B cell (primary cell): ENCODE results near the gene TIGD3. TPM values are rescaled to one million over a fixed set of nuclear protein-coding genes. Genes with fewer than 3 reads are reported as not detected.

Experiments used
- ATAC-seq: fragments of 200-7000 bp; cut with Tn5 transposase; one replicate; pipeline ENCODE4 v1.10.0; 2021; ENCODE audit warnings: low read depth, mild to moderate bottlenecking, moderate number of reproducible peaks, moderate library complexity
- CTCF ChIA-PET: fragments of 350-600 bp; sonication (Branson Sonifier 250); formaldehyde crosslinking; loops from one replicate; lab custom pipeline; 2021; ENCODE audit warnings: antibody characterized with exemption, inconsistent platforms; lab: Charles Lee
- POLR2A ChIA-PET: fragments of 350-600 bp; sonication (Branson Sonifier 250); formaldehyde crosslinking; loops from one replicate; lab custom pipeline; 2021; ENCODE audit warnings: antibody characterized with exemption; lab: Charles Lee
- DNase-seq: peaks from one replicate; pipeline ENCODE4 v3.0.0; 2013
- H2AFZ ChIP-seq: 2 replicates; pipeline ENCODE4 v1.6.1; 2012; ENCODE audit warnings: mild to moderate bottlenecking, low read depth, low read length; ENCODE audit not compliant: insufficient read depth, poor library complexity, severe bottlenecking
- H3K27ac ChIP-seq, 2 donors: 1 replicate in 1 of 2; 2 replicates in 1 of 2; pipeline ENCODE4 v1.5.1; 2012 to 2013; ENCODE audit warnings: low read length in 2 of 2, mild to moderate bottlenecking in 2 of 2, moderate library complexity in 1 of 2
- H3K27me3 ChIP-seq, 4 experiments: fragments of 200-600 bp in 1 of 4; sonication (generic) in 1 of 4; replicated peaks in 1 of 4; 1 replicate in 2 of 4; 2 replicates in 2 of 4; pipeline versions ENCODE4 v1.6.1 to v1.7.0; 2013 to 2016; ENCODE audit warnings: low read length in 3 of 4, mild to moderate bottlenecking in 2 of 4, mixed read lengths in 1 of 4, moderate library complexity in 1 of 4; ENCODE audit not compliant: insufficient read depth in 4 of 4, control insufficient read depth in 3 of 4; ENCODE audit errors: control extremely low read depth in 1 of 4
- H3K36me3 ChIP-seq, 2 experiments: replicated peaks in 1 of 2; 1 replicate in 1 of 2; 2 replicates in 1 of 2; pipeline versions ENCODE4 v1.6.1 to v1.7.1; 2013; ENCODE audit warnings: low read length in 1 of 2; ENCODE audit not compliant: insufficient read depth in 2 of 2, control insufficient read depth in 1 of 2; ENCODE audit errors: control extremely low read depth in 1 of 2, extremely low read depth in 1 of 2
- H3K4me1 ChIP-seq, 2 donors: fragments of 200-600 bp in 1 of 2; sonication (generic) in 1 of 2; 1 replicate in 1 of 2; 2 replicates in 1 of 2; pipeline versions ENCODE4 v1.5.1 to v1.6.1; 2013 to 2017; ENCODE audit warnings: low read length in 2 of 2; ENCODE audit not compliant: control insufficient read depth in 2 of 2, insufficient read depth in 2 of 2
- H3K4me2 ChIP-seq: replicated peaks from 2 replicates; pipeline ENCODE3; 2012; ENCODE audit warnings: mild to moderate bottlenecking, low read depth, low read length; ENCODE audit not compliant: poor library complexity, severe bottlenecking
- H3K4me3 ChIP-seq, 5 experiments: fragments of 200-600 bp in 1 of 5; sonication (generic) in 1 of 5; 1 replicate in 3 of 5; 2 replicates in 2 of 5; pipeline versions ENCODE4 v1.5.1 to v1.7.0; 2011 to 2016; ENCODE audit warnings: low read length in 4 of 5, mild to moderate bottlenecking in 4 of 5, low read depth in 2 of 5, control low read depth in 1 of 5, moderate library complexity in 1 of 5; ENCODE audit not compliant: insufficient read depth in 1 of 5; ENCODE audit errors: control extremely low read depth in 1 of 5, extremely low read depth in 1 of 5
- H3K79me2 ChIP-seq: fragments of 200-600 bp; sonication (generic); one replicate; pipeline ENCODE4 v1.6.0; 2016; ENCODE audit warnings: low read length; ENCODE audit not compliant: control insufficient read depth, insufficient read depth
- H3K9ac ChIP-seq: fragments of 200-600 bp; sonication (generic); 2 replicates; pipeline ENCODE4 v1.6.1; 2017; ENCODE audit warnings: mild to moderate bottlenecking, low read length, moderate library complexity
- H3K9me3 ChIP-seq, 3 donors: one replicate each; pipeline versions ENCODE4 v1.6.1 to v1.7.1; 2013; ENCODE audit warnings: low read length in 2 of 3; ENCODE audit not compliant: control insufficient read depth in 2 of 3, insufficient read depth in 1 of 3; ENCODE audit errors: control extremely low read depth in 1 of 3
- H4K20me1 ChIP-seq: 2 replicates; pipeline ENCODE4 v1.6.0; 2012; ENCODE audit warnings: mild to moderate bottlenecking, low read length; ENCODE audit not compliant: insufficient read depth, control insufficient read depth, poor library complexity, severe bottlenecking
- H3K27ac Mint-ChIP-seq: one replicate; pipeline ENCODE4 v1.8.0; 2021; ENCODE audit warnings: mixed read lengths
- H3K27me3 Mint-ChIP-seq: one replicate; pipeline ENCODE4 v1.8.0; 2021; ENCODE audit warnings: mixed read lengths
- H3K4me1 Mint-ChIP-seq: one replicate; pipeline ENCODE4 v1.8.0; 2021; ENCODE audit warnings: mixed read lengths
- H3K4me3 Mint-ChIP-seq: one replicate; pipeline ENCODE4 v1.8.0; 2021; ENCODE audit warnings: mixed read lengths
- H3K9me3 Mint-ChIP-seq: one replicate; pipeline ENCODE4 v1.8.0; 2022; ENCODE audit warnings: mixed read lengths; ENCODE audit not compliant: insufficient read depth
- CTCF ChIP-seq: fragments of 200-600 bp; IDR thresholded peaks from one replicate; pipeline ENCODE4 v1.8.0; 2022; ENCODE audit warnings: antibody characterized with exemption, mild to moderate bottlenecking
- EZH2 ChIP-seq: IDR thresholded peaks from 2 replicates; pipeline ENCODE4 v1.6.1; 2012; ENCODE audit warnings: borderline replicate concordance, low read depth, mild to moderate bottlenecking, moderate library complexity, low read length; ENCODE audit not compliant: insufficient read depth, poor library complexity, severe bottlenecking
- WGBS: methylation state at CpG from one replicate; pipeline ENCODE4 v1.1.5; 2013; ENCODE audit warnings: missing lambda C conversion rate; ENCODE audit not compliant: insufficient coverage; 5-methylcytosine and 5-hydroxymethylcytosine counted together
- intact Hi-C: fragments of 100-400 bp; cut with micrococcal nuclease; formaldehyde crosslinking; loops from one replicate; pipeline ENCODE4 v1.10.0; 2022
- polyA plus RNA-seq: library from polyadenylated mRNA; depleted of rRNA; stranded (reverse); fragments of >200 nt; gene quantifications from 2 replicates; pipeline ENCODE4 v1.2.3, GENCODE V29; 2012
- total RNA-seq, 2 donors: library from RNA; stranded (reverse); fragments of 120-200 nt in 1 of 2; gene quantifications; 1 replicate in 1 of 2; 2 replicates in 1 of 2; pipeline versions ENCODE4 v1.2.3 to v1.2.4, GENCODE V29; 2013 to 2022

The TIGD3 gene
- total and polyA plus RNA-seq, 2 donors (not counting 1 experiment from before 2014, with no cell fraction given), result 3.8 to 6.1 TPM

GRCh38 chr11:65386307-65387140, 32.0 kb downstream of the TIGD3 start, which contains the start of gene FRMD8:
Gene FRMD8 (plus strand): TSS chr11:65386637. CDS start chr11:65387037, 400 bp downstream.
- Mint-ChIP-seq H3K9me3 (no peaks in the 10 kb centered on the region), H3K27me3 (no peaks in the 10 kb centered on the region), H3K4me1 (peaks cover 73% of the 10 kb centered on the region), H3K4me3 (peak within 1 kb of the TSS; percentile 93), H3K27ac (peak within 1 kb of the TSS; percentile 94)
- Histone ChIP-seq H3K4me3 (peak within 1 kb of the TSS; percentile 56 to 94 (median 78)), H3K36me3 (peaks cover 0 to 25% of the 10 kb centered on the region in 2 experiments), H3K4me2 (peak within 1 kb of the TSS; percentile 97), H3K27me3 (no peaks in the 10 kb centered on the region), H2AFZ (peak within 1 kb of the TSS; percentile 88), H3K79me2 (peaks cover 70% of the 10 kb centered on the region), H3K9me3 (no peaks in the 10 kb centered on the region), H3K4me1 (peaks cover 54 to 83% of the 10 kb centered on the region in 2 donors), H3K27ac (peak within 1 kb of the TSS; percentile 91 to 96), H4K20me1 (peaks cover 34% of the 10 kb centered on the region), H3K9ac (peak within 1 kb of the TSS; percentile 80)
- ChIA-PET POLR2A (interaction anchor here (0.6 to 3.2 kb wide), 16 partner anchors 10 to 124 kb away, joined by 3 to 32 read pairs (median 4); partner anchors contain the start of gene MALAT1), CTCF (interaction anchor here (1.2 to 12.5 kb wide), 5 partner anchors 8 to 154 kb away, joined by 4 to 252 read pairs (median 9); partner anchors contain the start of gene MALAT1)
- DNase-seq (peak; percentile 93), ATAC-seq (peak; percentile 51)
- WGBS, result 2% methylated on average over 73 of the region's 76 CpGs
- TF ChIP-seq CTCF (no peak), EZH2 (no peak)
- intact Hi-C loops, result loop anchor here (1.0 kb wide), 2 partner anchors 17 to 21 kb away; no protein-coding TSS in a partner anchor
